Loucy (cell line): ENCODE measurements around the gene FXYD2.

Source experiments
- H2AFZ ChIP-seq: fragments of 200-600 bp; sonication (generic); 2 replicates; pipeline ENCODE4 v1.6.0; 2016; ENCODE audit warnings: antibody characterized with exemption, mild to moderate bottlenecking, low read length, moderate library complexity
- H3F3A ChIP-seq: fragments of 200-600 bp; 2 replicates; pipeline ENCODE4 v1.6.0; 2016; ENCODE audit warnings: antibody characterized with exemption, low read depth, mild to moderate bottlenecking
- H3K27me3 ChIP-seq: fragments of 200-600 bp; sonication (generic); 2 replicates; pipeline ENCODE4 v1.6.1; 2014; ENCODE audit warnings: low read length, mild to moderate bottlenecking; ENCODE audit not compliant: insufficient read depth, poor library complexity, severe bottlenecking
- H3K36me3 ChIP-seq: fragments of 200-600 bp; sonication (generic); 2 replicates; pipeline ENCODE4 v1.6.1; 2016; ENCODE audit warnings: low read length; ENCODE audit not compliant: insufficient read depth
- H3K4me1 ChIP-seq: fragments of 200-600 bp; sonication (generic); 2 replicates; pipeline ENCODE4 v1.5.1; 2014; ENCODE audit warnings: low read length, mild to moderate bottlenecking; ENCODE audit not compliant: insufficient read depth, poor library complexity, severe bottlenecking
- H3K4me2 ChIP-seq: fragments of 200-600 bp; sonication (generic); 2 replicates; pipeline ENCODE4 v1.6.0; 2014; ENCODE audit warnings: antibody characterized with exemption, low read length, low read depth, mild to moderate bottlenecking; ENCODE audit not compliant: poor library complexity, severe bottlenecking
- H3K4me3 ChIP-seq: fragments of 200-600 bp; sonication (generic); 2 replicates; pipeline ENCODE4 v1.5.1; 2014; ENCODE audit warnings: low read length, mild to moderate bottlenecking, mixed read lengths; ENCODE audit not compliant: poor library complexity, severe bottlenecking
- H3K79me2 ChIP-seq: fragments of 200-600 bp; sonication (generic); 2 replicates; pipeline ENCODE4 v1.6.1; 2014; ENCODE audit warnings: low read length; ENCODE audit not compliant: insufficient read depth
- H3K9ac ChIP-seq: fragments of 200-600 bp; sonication (generic); 2 replicates; pipeline ENCODE4 v1.6.0; 2014; ENCODE audit warnings: mild to moderate bottlenecking, low read depth, low read length, moderate library complexity; ENCODE audit not compliant: poor library complexity, severe bottlenecking
- H3K9me2 ChIP-seq: fragments of 200-600 bp; sonication (generic); replicated peaks from 2 replicates; pipeline ENCODE4 v1.6.1; 2016; ENCODE audit warnings: low read depth, low read length, mixed read lengths
- H3K9me3 ChIP-seq: fragments of 200-600 bp; sonication (generic); 2 replicates; pipeline ENCODE4 v1.6.1; 2014; ENCODE audit warnings: mild to moderate bottlenecking, antibody characterized with exemption, low read length, low read depth; ENCODE audit not compliant: insufficient read depth
- H4K20me1 ChIP-seq: fragments of 200-600 bp; sonication (generic); 2 replicates; pipeline ENCODE4 v1.6.0; 2014; ENCODE audit warnings: antibody characterized with exemption, low read length, mild to moderate bottlenecking; ENCODE audit not compliant: insufficient read depth, poor library complexity, severe bottlenecking
- CTCF ChIP-seq: fragments of 200-600 bp; sonication (generic); conservative IDR thresholded peaks from 2 replicates; pipeline ENCODE4 v1.5.1; 2014; ENCODE audit warnings: mild to moderate bottlenecking, antibody characterized with exemption, low read length
- EZH2phosphoT487 ChIP-seq: fragments of 200-600 bp; IDR thresholded peaks from 2 replicates; pipeline ENCODE4 v1.6.1; 2018; ENCODE audit warnings: antibody characterized with exemption, mild to moderate bottlenecking, moderate library complexity, borderline replicate concordance

FXYD2 gene

GRCh38 chr11:117822074-117823033 lies 2.2 kb downstream of the FXYD2 start:
- Histone ChIP-seq H3F3A (peaks cover 8% of the 10 kb centered on the region; the same call in 1 of the 2 replicates), H2AFZ (no peak overlapping the region), H3K27me3 (no peaks in the 10 kb centered on the region), H3K4me3 (peak overlapping the region; percentile 66), H3K9me2 (no peaks in the 10 kb centered on the region), H3K36me3 (no peaks in the 10 kb centered on the region), H3K4me2 (peak overlapping the region; percentile 90), H4K20me1 (no peaks in the 10 kb centered on the region), H3K79me2 (peaks cover 31% of the 10 kb centered on the region), H3K9me3 (no peaks in the 10 kb centered on the region), H3K4me1 (peaks cover 66% of the 10 kb centered on the region), H3K9ac (peak overlapping the region; percentile 79)
- TF ChIP-seq CTCF (peak; percentile 93), EZH2phosphoT487 (no peak)

GRCh38 chr11:117821431-117821830 lies 3.1 kb downstream of the FXYD2 start:
- H3K4me3 ChIP-seq: no peak overlapping the region
- no peaks in the 10 kb centered on the region for H3K9me2 ChIP-seq
- H3K27me3 ChIP-seq: no peaks in the 10 kb centered on the region
- no peaks in the 10 kb centered on the region for H3K36me3 ChIP-seq
- peak overlapping the region; percentile 90 for H3K4me2 ChIP-seq
- H4K20me1 ChIP-seq: no peaks in the 10 kb centered on the region
- peaks cover 24% of the 10 kb centered on the region for H3K79me2 ChIP-seq
- peaks cover 8% of the 10 kb centered on the region; the same call in 1 of the 2 replicates for H3F3A ChIP-seq
- H3K9ac ChIP-seq: no peak overlapping the region
- H3K4me1 ChIP-seq: peaks cover 67% of the 10 kb centered on the region
- no peaks in the 10 kb centered on the region for H3K9me3 ChIP-seq
- no peak overlapping the region for H2AFZ ChIP-seq
- TF ChIP-seq CTCF: no peak
- no peak for TF ChIP-seq EZH2phosphoT487

GRCh38 chr11:117820516-117820915 lies 4.0 kb downstream of the FXYD2 start:
- Histone ChIP-seq H3K79me2 (peaks cover 15% of the 10 kb centered on the region; the same call in 1 of the 2 replicates), H3K36me3 (no peaks in the 10 kb centered on the region), H4K20me1 (no peaks in the 10 kb centered on the region), H3K9ac (no peak overlapping the region), H3K9me3 (no peaks in the 10 kb centered on the region), H3K4me1 (peaks cover 65% of the 10 kb centered on the region), H3F3A (peaks cover 8% of the 10 kb centered on the region; the same call in 1 of the 2 replicates), H2AFZ (no peak overlapping the region), H3K27me3 (no peaks in the 10 kb centered on the region), H3K4me3 (no peak overlapping the region), H3K4me2 (no peak overlapping the region), H3K9me2 (no peaks in the 10 kb centered on the region)
- TF ChIP-seq CTCF: no peak
- TF ChIP-seq EZH2phosphoT487: no peak
